Karpas-422 (cell line): Measurements from ENCODE around the gene RETN. TPM values are rescaled to one million over a fixed set of nuclear protein-coding genes. Genes with fewer than 3 reads are reported as not detected.

ENCODE experiments used
- DNase-seq: peaks from one replicate; pipeline ENCODE4 v3.0.0-alpha.2; 2015
- H2AFZ ChIP-seq: fragments of 200-600 bp; sonication (generic); 2 replicates; pipeline ENCODE4 v1.6.1; 2014; ENCODE audit warnings: antibody characterized with exemption, low read length, mixed read lengths
- H3K27ac ChIP-seq: fragments of 200-600 bp; sonication (generic); 2 replicates; pipeline ENCODE4 v1.5.1; 2014; ENCODE audit warnings: mild to moderate bottlenecking, low read length, moderate library complexity
- H3K27me3 ChIP-seq: fragments of 200-600 bp; sonication (generic); 2 replicates; pipeline ENCODE4 v1.6.1; 2014; ENCODE audit warnings: low read length, mixed read lengths
- H3K36me3 ChIP-seq: fragments of 200-600 bp; sonication (generic); 2 replicates; pipeline ENCODE4 v1.6.1; 2014; ENCODE audit warnings: low read length, mixed read lengths; ENCODE audit not compliant: insufficient read depth
- H3K4me1 ChIP-seq: fragments of 200-600 bp; sonication (generic); 2 replicates; pipeline ENCODE4 v1.6.1; 2014; ENCODE audit warnings: mild to moderate bottlenecking, low read length, mixed read lengths
- H3K4me2 ChIP-seq: fragments of 200-600 bp; sonication (generic); 2 replicates; pipeline ENCODE4 v1.6.1; 2014; ENCODE audit warnings: low read length, low read depth, mild to moderate bottlenecking; ENCODE audit not compliant: poor library complexity, severe bottlenecking
- H3K4me3 ChIP-seq: fragments of 200-600 bp; sonication (generic); 2 replicates; pipeline ENCODE4 v1.5.1; 2014; ENCODE audit warnings: mild to moderate bottlenecking, antibody characterized with exemption, low read length, mixed read lengths
- H3K79me2 ChIP-seq: fragments of 200-600 bp; sonication (generic); 2 replicates; pipeline ENCODE4 v1.6.1; 2014; ENCODE audit warnings: mild to moderate bottlenecking, low read length, mixed read lengths
- H3K9ac ChIP-seq: fragments of 200-600 bp; sonication (generic); 2 replicates; pipeline ENCODE4 v1.6.0; 2014; ENCODE audit warnings: low read length
- H3K9me2 ChIP-seq: fragments of 200-600 bp; sonication (generic), shearing (Covaris generic); replicated peaks from 2 replicates; pipeline ENCODE4 v1.6.0; 2014; ENCODE audit warnings: mild to moderate bottlenecking, low read length, moderate library complexity; ENCODE audit not compliant: insufficient read depth
- H3K9me3 ChIP-seq: fragments of 300-700, 200-600 bp; sonication (generic); 2 replicates; pipeline ENCODE4 v1.6.1; 2014; ENCODE audit warnings: low read length, mixed read lengths
- H4K20me1 ChIP-seq: fragments of 200-600 bp; sonication (generic); 2 replicates; pipeline ENCODE4 v1.6.1; 2014; ENCODE audit warnings: mild to moderate bottlenecking, antibody characterized with exemption, low read length, low read depth; ENCODE audit not compliant: insufficient read depth
- total RNA-seq: library from RNA; depleted of rRNA; stranded (reverse); fragments of >200 nt; shearing (Covaris generic); gene quantifications from 2 replicates; pipeline ENCODE4 v1.2.3, GENCODE V29; 2014; ENCODE audit warnings: low replicate concordance

RETN gene
- total RNA-seq, 1 experiment from 2014 or later = not detected

- Histone ChIP-seq H3K9me3 (no peaks in the 10 kb centered on the region), H3K4me3 (no peak overlapping the region), H3K4me2 (no peak overlapping the region), H2AFZ (no peak overlapping the region), H3K27ac (no peak overlapping the region), H4K20me1 (no peaks in the 10 kb centered on the region; the same call in 1 of the 2 replicates), H3K27me3 (no peaks in the 10 kb centered on the region), H3K4me1 (peaks cover 5% of the 10 kb centered on the region), H3K9ac (no peak overlapping the region), H3K9me2 (no peaks in the 10 kb centered on the region), H3K79me2 (no peaks in the 10 kb centered on the region), H3K36me3 (no peaks in the 10 kb centered on the region)
- DNase-seq = no peak
These were observed 20.4 kb upstream of the RETN start for GRCh38 chr19:7648265-7649014.

DNA sequence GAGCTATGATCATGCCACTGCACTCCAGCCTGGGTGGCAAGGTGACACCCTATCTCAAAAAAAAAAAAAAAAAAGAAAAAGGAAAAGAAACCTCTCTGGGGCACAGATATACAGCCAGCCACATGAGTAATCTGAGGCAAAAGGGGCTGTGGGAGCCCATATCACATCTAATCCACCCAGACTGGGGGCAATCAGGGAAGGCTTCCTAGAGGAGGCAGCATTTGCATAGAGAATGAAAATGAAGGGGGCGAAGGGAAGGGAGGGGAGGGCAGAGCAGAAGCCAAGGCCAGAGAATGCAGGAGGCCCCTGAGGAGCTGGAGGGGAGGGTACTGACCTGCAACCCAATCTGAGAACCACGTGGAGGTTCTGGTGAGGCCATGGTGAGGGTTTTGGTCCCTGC, 18.7 kb upstream of the RETN start:
- Histone ChIP-seq H3K4me1 (peaks cover 5% of the 10 kb centered on the region), H3K79me2 (no peaks in the 10 kb centered on the region), H3K27ac (no peak overlapping the region), H3K4me2 (no peak overlapping the region), H3K36me3 (no peaks in the 10 kb centered on the region), H3K4me3 (no peak overlapping the region), H3K9me2 (no peaks in the 10 kb centered on the region), H2AFZ (no peak overlapping the region), H3K9me3 (no peaks in the 10 kb centered on the region), H3K9ac (no peak overlapping the region), H3K27me3 (no peaks in the 10 kb centered on the region), H4K20me1 (no peaks in the 10 kb centered on the region)
- DNase-seq = no peak

DNA sequence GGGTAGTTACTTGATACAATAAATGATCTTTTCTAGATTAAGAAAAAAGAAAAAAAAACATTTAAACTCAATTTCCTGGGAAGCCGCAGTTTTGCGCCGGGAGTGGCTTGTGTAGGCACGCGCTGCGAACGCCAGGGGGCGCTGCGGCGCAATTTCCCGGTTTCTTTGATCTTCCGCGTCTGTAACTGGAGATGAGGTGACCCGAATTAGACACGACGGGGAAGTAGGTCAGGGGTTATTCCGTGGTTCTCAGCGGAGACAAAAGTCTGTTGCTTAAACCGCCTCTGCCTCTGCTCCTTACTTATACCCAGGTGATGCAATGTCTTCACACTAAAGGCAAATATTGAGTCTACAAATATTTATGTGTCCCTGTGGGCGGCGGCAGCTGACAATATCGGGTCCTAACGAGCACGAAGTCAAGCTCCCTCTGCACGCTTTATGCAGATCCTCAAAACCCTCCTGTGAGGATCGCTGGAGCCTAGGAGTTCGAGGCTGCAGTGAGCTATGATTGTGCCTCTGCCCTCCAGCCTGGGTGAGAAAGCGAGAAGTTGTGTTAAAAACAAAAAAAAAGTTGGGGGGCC, 16.7 kb upstream of the RETN start:
- Histone ChIP-seq H3K9me3 (no peaks in the 10 kb centered on the region), H3K36me3 (no peaks in the 10 kb centered on the region), H3K9me2 (no peaks in the 10 kb centered on the region), H3K4me1 (peaks cover 5% of the 10 kb centered on the region), H4K20me1 (no peaks in the 10 kb centered on the region), H3K79me2 (no peaks in the 10 kb centered on the region), H2AFZ (peak overlapping the region; percentile 82), H3K27me3 (no peaks in the 10 kb centered on the region), H3K4me2 (peak overlapping the region; percentile 69), H3K9ac (peak overlapping the region; percentile 48), H3K27ac (no peak overlapping the region), H3K4me3 (peak overlapping the region; percentile 54)
- peak; percentile 90 for DNase-seq

DNA sequence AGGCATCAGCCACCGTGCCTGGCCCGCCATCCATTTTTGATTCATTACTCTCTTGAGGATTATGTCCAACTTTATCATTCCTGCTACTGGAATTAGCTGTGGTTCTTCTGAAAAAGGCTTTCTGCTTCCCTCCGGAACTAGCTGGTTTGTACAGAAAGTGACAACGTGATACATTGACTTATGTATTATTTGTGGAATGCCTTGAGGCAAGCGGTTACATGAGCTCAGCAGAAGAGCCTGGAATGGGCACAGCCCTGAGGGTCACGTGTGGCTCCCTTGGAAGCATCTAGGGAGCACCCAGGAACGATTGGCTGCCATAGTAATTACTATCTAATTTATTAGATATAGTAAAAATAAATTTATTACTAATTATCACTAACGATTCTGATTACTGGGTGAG, 14.4 kb upstream of the RETN start:
- no peak overlapping the region for H3K27ac ChIP-seq
- H4K20me1 ChIP-seq = no peaks in the 10 kb centered on the region
- H2AFZ ChIP-seq = no peak overlapping the region
- no peaks in the 10 kb centered on the region for H3K9me2 ChIP-seq
- no peaks in the 10 kb centered on the region for H3K79me2 ChIP-seq
- H3K36me3 ChIP-seq = no peaks in the 10 kb centered on the region
- no peaks in the 10 kb centered on the region for H3K9me3 ChIP-seq
- H3K27me3 ChIP-seq = no peaks in the 10 kb centered on the region
- H3K4me1 ChIP-seq = peaks cover 5% of the 10 kb centered on the region
- no peak for DNase-seq
- no peak overlapping the region for H3K9ac ChIP-seq
- H3K4me3 ChIP-seq = no peak overlapping the region
- H3K4me2 ChIP-seq = no peak overlapping the region

DNA sequence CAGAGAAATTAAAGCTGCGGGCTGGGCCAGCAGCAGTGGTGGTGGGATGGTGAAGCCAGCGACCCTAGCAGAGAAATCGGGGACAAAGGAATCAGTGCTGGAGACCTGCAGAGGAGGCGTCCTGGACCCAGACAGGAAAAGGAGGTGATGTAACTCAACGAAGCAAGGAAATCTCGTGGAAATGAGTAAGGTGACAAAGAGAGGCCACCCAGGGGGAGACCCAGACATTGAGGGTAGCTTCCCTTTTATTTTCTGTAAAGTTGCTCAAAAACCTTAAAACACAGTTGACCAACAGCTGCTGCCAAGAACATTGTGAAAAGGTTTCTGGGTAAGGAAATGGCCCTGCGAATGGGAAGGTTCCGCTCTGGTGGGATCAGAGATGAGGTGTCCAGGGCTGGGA, 13.3 kb upstream of the RETN start:
- H3K36me3 ChIP-seq = no peaks in the 10 kb centered on the region
- H3K4me1 ChIP-seq = peaks cover 5% of the 10 kb centered on the region
- H3K4me2 ChIP-seq = no peak overlapping the region
- no peaks in the 10 kb centered on the region for H3K79me2 ChIP-seq
- DNase-seq = no peak
- H2AFZ ChIP-seq = no peak overlapping the region
- no peaks in the 10 kb centered on the region for H3K9me2 ChIP-seq
- no peaks in the 10 kb centered on the region for H3K9me3 ChIP-seq
- no peak overlapping the region for H3K4me3 ChIP-seq
- no peaks in the 10 kb centered on the region for H4K20me1 ChIP-seq
- no peak overlapping the region for H3K27ac ChIP-seq
- H3K27me3 ChIP-seq = no peaks in the 10 kb centered on the region
- H3K9ac ChIP-seq = no peak overlapping the region

DNA sequence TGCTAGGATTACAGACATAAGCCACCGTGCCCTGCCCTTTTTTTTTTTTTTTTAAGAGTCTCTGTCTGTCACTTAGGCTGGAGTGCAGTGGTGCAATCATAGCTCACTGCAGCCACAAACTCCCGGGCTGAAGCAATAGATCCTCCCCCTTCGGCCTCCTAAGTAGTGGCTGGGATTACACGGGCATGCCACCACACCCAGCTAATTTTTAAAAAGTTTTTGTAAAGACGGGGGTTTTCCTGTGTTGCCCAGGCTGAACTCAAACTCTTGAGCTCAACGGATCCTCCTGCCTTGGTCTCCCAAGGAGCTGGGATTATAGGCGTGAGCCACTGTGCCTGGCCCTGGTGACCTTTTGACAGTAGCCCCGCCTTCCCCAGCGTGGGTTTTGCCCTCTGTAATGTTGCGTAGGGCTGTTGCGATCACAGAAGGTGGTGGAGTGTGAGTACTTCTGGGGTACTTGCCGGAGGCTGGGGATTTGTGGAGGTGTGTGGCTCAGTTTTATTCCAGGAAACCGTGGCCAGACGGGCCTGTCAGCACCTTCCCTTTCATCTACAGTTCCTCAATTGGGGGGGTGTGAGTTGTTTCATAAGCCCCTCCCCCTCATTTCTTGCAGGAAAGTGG, 11.6 kb upstream of the RETN start:
- no peak for DNase-seq
- Histone ChIP-seq H2AFZ (no peak overlapping the region), H3K4me2 (no peak overlapping the region)

GRCh38 chr19:7658219-7658686, 10.6 kb upstream of the RETN start:
- H2AFZ ChIP-seq = no peak overlapping the region
- peak; percentile 68 for DNase-seq
- H3K9me3 ChIP-seq = no peaks in the 10 kb centered on the region
- no peaks in the 10 kb centered on the region for H3K9me2 ChIP-seq
- no peak overlapping the region; the same call in 1 of the 2 replicates for H3K9ac ChIP-seq
- H3K79me2 ChIP-seq = no peaks in the 10 kb centered on the region
- no peak overlapping the region for H3K4me2 ChIP-seq
- no peaks in the 10 kb centered on the region for H3K27me3 ChIP-seq
- no peaks in the 10 kb centered on the region for H4K20me1 ChIP-seq
- H3K27ac ChIP-seq = no peak overlapping the region
- no peak overlapping the region for H3K4me3 ChIP-seq
- no peaks in the 10 kb centered on the region for H3K36me3 ChIP-seq
- H3K4me1 ChIP-seq = no peaks in the 10 kb centered on the region

More for the DNA sequence above, 11.6 kb upstream of the RETN start:
- Histone ChIP-seq H3K4me3 (no peak overlapping the region), H4K20me1 (no peaks in the 10 kb centered on the region), H3K27me3 (no peaks in the 10 kb centered on the region), H3K36me3 (no peaks in the 10 kb centered on the region), H3K79me2 (no peaks in the 10 kb centered on the region), H3K9me3 (no peaks in the 10 kb centered on the region), H3K9ac (no peak overlapping the region), H3K9me2 (no peaks in the 10 kb centered on the region), H3K27ac (no peak overlapping the region), H3K4me1 (peaks cover 2% of the 10 kb centered on the region)

GRCh38 chr19:7661744-7662538, 6.9 kb upstream of the RETN start:
- H3K9me2 ChIP-seq = no peaks in the 10 kb centered on the region
- no peaks in the 10 kb centered on the region for H3K27me3 ChIP-seq
- DNase-seq = no peak
- H3K9ac ChIP-seq = no peak overlapping the region
- H3K4me2 ChIP-seq = no peak overlapping the region
- no peaks in the 10 kb centered on the region for H3K4me1 ChIP-seq
- no peak overlapping the region for H3K27ac ChIP-seq
- no peaks in the 10 kb centered on the region for H3K36me3 ChIP-seq
- H3K79me2 ChIP-seq = no peaks in the 10 kb centered on the region
- no peak overlapping the region for H2AFZ ChIP-seq
- no peaks in the 10 kb centered on the region for H3K9me3 ChIP-seq
- no peaks in the 10 kb centered on the region for H4K20me1 ChIP-seq
- H3K4me3 ChIP-seq = no peak overlapping the region
